ENCODE data around the gene DYNLT1.

DNA sequence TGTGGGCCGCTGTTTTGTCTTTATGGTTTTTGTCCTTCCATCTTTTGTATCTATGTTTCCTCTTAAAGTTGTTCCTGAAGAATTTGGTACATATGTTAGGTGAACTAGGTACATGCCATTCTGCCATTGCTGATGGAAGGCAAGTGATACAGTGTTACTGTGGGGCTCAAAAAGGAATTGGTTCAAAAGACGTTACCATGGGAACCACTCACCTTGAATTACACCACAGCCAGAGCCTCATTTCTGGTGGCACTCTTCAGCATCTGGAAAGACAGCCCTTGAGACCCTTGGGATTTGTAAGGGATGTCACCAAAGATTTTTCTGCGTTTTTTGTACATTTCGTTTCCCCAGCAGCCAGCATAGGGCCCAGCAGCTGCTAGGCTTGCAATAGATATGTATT lies 52.7 kb downstream of the DYNLT1 start:
- TF ChIP-seq POLR2A (IDR thresholded peaks at IDR 0.05): no peak
- TF ChIP-seq, protein P1, sequence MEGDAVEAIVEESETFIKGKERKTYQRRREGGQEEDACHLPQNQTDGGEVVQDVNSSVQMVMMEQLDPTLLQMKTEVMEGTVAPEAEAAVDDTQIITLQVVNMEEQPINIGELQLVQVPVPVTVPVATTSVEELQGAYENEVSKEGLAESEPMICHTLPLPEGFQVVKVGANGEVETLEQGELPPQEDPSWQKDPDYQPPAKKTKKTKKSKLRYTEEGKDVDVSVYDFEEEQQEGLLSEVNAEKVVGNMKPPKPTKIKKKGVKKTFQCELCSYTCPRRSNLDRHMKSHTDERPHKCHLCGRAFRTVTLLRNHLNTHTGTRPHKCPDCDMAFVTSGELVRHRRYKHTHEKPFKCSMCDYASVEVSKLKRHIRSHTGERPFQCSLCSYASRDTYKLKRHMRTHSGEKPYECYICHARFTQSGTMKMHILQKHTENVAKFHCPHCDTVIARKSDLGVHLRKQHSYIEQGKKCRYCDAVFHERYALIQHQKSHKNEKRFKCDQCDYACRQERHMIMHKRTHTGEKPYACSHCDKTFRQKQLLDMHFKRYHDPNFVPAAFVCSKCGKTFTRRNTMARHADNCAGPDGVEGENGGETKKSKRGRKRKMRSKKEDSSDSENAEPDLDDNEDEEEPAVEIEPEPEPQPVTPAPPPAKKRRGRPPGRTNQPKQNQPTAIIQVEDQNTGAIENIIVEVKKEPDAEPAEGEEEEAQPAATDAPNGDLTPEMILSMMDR (IDR thresholded peaks at IDR 0.05): no peak

Measured in Peyer's patch (tissue), 4 donors.